SHP77 treated with DMSO at 0.1 percent for 48 hours (cell line): Measurements from ENCODE around the gene PIP5KL1.
A peak's percentile ranks its signal among the peaks of the same experiment; 100 is the strongest.

ENCODE experiments used
- DNase-seq: peaks from one replicate; lab custom pipeline; 2025; lab: John Stamatoyannopoulos, UW

Gene PIP5KL1

DNA sequence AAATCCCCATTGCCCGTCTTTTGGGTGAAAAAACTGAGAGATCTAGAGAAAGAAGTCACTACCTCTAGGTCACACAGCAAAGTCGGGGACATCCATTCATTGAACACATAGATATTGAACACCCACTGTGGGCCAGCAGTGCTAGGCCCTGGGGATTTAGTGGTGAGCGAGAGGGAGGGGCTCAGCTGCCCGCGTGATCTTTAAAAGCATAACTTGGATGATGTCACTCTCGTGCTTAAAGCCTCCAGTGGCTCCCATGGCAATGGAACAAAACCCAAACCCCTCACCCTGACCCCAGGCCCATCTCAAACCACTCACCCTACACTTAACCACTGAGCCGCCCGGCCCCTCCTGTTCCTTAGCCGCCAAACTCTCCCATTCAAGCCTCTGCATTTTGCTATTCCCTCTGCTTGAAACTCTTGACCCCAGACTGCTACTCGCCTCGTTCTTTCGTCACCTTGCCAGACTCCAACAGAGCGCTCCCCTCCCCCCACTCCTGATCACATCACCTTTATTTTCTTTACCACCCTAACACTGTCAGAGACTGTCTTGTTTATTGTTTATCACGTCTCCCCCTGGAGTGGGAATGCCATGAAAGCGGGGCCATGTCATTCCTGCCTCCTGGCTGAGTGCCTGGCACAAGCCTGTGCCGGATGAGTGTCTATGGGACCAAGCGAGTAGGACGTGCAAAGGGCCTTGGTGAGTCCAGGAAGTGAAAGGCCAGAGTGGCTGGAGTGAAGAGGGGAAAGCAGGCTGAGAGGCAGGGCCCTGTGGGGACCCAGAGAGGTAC is 710 bp upstream of the PIP5KL1 start:
- peak; percentile 36 for DNase-seq

DNA sequence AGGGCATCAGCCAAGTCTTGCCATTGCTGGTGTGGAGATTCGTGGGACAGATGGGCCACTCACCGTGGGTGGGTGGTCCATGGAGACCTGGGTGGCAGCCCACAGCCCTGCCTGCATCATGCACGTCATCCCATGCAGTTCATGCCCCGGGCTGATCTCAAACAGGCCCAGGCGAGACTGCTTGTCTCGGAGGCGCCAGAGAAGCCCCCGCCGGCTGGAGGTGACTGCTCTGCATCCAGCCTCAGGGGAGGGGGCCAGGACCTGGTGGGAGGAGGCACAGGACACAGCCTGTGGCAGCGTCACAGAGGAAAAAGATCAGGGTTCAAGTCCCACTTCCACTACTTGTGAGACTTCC is 975 bp downstream of the PIP5KL1 start:
- DNase-seq = no peak

DNA sequence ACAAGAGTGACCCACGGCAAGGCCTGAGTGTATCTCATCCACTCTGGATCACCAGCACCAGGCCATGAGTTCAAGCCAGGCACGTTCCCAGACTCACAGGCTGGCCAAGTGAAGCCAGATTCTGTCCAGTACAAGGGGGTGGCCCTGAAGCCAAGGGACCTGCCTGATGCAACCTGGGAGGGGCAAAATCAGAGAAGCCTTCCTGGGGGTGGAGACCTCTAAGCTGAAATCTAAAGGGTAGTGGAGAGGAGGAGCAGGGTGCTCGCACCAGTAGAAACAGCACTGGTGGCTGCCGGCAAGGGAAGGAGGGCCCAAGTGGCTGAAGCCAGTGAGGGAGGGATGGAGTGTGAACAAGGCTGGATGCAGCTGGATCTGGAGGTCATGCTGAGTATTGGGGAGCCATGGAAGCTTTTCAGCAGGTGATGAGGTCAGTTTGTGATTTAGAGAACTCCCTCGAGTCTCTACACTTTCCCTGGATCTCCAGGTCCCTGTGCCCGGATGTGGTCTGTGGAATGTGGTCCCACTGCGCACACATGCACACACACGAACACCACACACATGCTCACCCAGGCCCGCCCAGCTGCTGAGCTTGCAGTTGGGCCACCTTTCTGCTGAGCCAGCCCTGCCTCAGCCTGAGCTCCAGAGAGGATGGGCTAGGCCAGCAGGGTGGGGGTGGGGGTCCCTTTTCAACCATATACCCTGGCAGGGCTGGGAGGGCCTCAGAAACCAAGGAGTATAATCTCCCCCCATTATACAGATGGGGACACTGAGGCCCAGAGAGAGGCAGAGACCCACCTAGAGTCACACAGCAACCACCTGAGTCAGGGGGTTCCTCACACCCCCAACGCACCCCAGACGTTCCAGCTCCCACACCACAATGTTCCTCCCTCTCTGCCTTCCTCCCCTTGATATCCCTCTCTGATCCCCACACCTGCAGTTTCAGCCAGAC is 1.6 kb downstream of the PIP5KL1 start:
- DNase-seq = no peak

DNA sequence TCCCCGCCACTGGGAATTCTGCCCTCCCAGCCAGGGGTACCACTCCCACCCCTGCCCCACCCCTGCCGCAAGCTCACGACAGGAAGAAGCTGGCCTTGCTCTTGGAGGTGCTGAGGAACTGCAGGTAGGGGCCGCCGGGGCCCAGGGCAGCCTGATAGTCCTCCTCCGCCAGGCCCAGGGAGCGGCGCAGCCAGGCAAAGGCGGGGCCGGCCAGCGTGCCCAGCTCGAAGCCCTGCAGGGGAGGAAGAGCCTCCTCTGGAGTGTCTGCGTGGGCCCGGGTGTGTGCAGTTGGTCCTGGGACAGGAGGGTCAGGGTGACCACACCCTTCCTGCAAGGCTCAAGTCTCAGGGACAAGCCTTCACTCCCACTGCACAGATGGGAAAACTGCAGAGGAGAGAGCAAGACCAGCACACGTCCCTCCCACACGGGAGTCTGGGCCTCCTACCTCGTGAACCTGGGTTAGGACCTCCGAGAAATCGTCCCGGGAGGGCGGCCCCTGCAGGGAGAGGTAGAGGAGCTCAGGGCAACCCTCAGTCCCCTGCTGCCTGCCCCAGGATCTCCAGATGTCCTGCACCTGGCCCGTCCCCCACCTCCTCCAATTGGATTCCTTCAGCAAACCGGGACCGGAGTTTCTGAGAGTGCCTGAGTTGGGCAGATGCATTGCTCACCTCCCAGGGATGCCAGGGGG is 2.4 kb downstream of the PIP5KL1 start:
- no peak for DNase-seq

DNA sequence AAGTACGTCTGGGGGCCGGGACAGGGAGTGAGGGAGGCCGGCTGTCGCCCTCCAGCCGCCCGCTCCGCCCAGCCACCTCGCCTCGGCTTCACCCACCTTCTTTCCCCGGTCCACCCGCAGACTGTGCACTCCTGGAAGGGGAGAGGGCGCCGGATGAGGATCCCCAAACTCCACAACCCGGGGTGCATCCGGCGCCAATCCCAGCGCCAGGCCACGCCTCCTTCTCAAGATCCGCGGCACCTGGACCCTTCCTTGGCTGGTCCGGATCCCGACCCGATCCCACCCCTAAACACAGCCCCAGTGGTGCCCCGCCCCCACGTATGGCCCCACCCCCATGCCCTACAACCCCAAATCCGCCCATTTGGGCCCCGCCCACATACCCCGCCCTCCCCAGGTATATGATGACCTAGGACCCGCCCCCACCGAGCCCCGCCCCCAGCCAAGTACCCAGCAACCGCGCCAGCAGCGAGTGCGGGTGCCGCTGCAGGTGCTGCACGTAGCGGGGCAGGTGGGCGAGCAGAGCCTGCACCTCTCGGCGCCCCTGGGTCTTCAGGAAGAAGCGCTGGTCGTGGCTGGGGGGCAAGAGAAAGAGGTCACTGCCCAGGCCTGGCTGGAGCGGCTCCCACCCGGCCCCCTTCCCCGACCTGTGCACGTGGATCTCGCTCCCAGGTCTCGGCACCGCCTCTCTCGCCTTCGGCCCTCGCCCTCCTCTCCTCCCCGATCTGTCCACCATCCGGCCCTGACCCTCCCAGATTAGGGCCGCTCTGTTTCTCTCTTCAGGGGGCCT is 3.2 kb downstream of the PIP5KL1 start:
- no peak for DNase-seq

DNA sequence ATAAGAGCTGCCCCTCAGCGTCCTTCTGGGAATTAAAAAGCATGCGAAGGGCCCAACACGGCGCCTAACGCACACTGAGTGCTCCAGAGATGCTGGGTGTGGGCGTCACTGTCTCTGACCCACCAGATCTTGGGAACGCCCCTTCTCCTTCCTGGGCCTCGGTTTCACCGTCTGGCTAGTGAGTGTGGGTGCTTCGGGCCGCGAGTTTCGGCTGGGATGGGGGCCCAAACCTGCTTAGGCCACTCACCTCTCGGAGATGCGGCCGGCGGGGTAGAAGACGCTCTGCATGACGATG is 3.7 kb downstream of the PIP5KL1 start:
- DNase-seq = no peak

DNA sequence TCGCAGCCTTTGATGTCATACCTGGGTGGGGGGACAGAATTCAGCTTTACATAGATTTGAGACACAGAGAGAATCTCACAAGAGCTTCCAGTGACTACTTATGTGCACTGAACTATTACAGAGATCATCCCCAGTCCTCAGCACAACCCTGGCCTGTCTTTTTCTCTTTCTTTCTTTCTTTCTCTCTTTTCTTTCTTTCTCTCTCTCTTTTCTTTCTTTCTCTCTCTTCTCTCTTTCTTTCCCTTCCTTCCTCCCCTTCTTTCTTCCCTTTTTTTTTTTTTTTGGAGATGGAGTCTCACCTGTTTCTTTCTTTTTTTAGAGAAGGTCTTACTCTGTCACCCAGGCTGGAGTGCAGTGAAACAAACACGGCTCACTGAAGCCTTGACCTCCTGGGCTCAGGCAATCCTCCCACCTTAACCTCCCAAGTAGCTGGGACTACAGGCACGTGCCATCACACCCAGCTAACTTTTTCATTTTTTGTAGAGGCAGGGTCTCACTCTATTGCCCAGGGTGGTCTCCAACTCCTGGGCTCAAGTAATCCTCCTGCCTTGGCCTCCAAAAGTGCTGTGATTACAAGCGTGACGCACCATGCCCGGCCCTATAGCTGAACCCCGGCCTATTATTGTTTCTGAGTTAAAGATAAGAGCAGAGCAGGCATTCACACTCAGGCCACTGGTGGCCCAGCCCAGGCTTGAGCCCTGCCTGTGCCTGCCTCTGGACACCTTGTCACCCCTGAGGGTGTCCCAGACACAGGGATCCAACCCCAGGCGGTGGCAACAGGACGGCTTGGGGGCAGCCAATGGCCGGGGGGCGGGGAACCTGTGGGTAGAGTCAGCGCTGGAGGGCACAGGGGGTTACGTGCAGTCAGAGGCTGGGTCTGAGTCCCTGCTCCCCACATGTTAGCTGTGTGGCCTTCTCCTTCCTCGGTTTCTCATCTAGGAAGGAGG is 4.3 kb downstream of the PIP5KL1 start:
- DNase-seq = no peak

DNA sequence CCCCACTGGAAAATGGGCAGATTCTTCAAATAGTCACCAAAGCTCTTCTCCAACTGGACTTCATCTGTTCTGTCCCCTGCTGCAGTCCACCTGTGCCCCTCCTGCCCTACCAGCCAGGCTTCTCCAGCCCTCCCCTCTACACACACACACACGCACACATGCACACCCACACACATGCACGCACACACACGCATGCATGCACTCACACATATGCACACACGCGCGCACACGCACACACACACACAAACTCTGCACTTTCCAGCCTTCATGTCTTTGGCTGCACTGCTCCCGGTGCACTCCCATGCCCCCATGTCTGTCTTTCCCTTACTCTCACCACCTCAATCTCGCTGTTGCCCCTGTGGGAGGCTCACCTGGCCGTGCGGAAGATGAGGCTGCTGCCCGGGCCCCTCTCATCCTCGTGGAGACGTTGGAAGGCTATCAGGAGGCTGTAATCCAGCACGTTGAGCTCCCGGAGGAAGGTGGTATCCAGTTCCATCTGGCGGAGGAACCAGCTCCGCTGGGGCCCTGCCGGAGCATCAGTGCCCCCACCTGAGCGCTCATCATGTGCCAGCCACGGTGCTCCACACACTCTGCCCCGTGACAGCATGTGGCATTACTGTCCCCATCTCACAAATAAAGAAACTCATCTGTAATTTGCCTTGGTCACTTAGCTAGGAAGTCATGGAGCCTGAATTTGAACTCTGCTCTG is 5.7 kb downstream of the PIP5KL1 start:
- no peak for DNase-seq

DNA sequence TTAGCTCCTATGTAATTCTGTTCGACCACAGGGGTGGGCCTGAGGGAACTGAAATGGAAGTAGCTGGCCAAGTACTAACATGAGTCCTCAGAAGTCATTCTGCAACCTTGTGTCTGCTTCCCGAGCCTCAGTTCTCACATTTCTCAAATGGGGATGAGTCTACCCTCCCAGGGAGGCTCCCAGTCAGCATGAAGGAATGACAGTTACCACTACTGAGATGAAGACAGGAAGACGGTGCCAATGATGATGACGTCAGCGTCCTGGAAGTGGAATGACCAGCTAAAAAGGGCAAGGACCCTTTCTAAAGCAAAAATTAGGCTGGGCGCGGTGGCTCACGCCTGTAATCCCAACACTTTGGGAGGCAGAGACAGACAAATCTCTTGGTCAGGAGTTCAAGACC is 6.8 kb downstream of the PIP5KL1 start:
- DNase-seq = no peak

DNA sequence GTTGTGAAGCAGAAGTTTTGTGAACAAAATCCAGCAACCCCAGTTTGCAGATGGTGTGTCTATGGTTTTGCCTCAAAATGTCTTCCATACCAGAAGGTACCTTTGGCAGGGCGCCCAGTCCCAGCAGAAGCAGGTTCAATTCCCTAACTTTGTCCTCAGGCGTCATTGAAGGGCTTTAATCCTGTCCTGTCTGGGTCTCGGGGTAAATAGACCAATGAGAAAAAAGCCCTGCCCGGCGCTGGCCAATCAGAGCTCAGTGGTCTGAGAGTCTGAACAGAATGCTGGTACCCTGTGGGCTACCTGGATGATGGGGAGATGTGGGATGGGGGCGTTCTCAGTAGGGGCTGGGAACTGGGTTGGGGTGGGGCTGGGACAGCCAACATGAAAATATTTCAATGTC is 7.5 kb downstream of the PIP5KL1 start:
- DNase-seq = no peak

DNA sequence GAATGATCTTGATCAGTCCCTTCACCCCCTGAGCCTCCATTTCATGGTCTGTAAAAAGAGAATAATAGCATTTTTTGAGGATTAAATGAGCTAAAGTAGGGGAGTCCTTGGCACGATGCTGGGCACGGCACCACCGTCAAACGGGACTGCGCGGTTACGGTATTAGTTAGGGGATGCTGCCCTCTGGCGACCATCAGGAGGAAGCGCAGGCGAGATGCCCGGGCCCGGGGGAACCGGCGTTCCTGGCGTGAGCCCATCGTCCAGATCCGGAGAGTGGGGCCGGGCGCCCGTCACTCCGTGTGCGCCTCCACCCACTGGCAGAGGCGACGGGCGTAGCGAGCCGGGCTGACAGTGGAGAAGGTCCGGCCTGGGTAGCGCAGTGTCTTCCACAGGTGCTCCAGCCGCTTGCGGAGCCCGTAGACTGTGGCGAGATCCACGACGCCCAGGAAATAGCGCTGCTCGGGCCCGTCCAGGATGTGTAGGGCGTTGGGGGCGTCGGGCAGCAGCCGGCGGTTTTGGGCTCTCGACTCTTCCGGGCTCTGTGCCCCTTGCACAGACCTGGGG is 8.9 kb downstream of the PIP5KL1 start:
- DNase-seq = no peak

DNA sequence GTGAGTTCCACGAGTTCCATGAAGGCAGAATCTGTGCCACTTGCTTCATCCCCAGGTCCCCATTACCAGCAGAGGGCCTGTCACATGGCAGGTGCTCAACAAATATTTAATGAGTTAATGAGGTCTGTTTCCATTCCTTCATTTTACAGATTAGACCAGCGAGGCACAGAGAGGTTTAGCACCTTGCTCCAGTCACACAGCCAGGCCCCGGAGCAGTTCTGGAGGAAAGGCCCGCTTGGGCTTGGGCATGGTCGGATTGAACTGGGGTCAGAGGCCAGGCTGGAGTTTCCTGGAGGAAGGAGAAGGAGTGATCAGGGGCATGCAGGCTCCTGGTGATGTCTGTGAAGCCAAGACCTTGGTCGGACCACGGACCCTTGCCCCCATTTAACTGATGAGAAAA is 9.8 kb downstream of the PIP5KL1 start:
- no peak for DNase-seq

DNA sequence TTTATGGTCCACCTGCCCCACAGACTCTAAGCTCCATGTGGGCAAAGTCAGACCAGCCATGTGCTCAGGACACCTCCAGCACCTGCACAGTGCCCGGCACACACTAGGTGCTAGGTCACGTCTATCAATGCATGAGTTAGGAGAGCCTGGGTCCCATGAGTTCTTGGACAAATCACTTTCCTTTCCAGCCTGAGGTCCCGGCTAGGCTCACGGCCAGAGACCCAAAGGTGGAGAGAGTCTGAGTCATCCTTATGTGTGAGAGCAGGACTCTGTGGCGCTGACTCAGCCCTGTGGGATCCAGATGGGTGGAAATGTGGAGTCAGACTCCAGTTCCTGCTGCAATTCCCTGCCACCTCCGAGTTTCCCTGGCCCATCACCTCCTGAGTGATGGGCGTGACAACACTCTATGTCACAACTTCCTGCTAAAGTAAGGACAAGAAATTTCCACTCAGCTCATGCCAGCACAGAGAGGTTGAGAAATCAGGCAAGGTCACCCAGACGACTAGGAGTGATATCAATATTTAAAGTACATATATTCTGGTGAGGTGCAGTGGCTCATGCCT is 11.2 kb downstream of the PIP5KL1 start:
- no peak for DNase-seq

DNA sequence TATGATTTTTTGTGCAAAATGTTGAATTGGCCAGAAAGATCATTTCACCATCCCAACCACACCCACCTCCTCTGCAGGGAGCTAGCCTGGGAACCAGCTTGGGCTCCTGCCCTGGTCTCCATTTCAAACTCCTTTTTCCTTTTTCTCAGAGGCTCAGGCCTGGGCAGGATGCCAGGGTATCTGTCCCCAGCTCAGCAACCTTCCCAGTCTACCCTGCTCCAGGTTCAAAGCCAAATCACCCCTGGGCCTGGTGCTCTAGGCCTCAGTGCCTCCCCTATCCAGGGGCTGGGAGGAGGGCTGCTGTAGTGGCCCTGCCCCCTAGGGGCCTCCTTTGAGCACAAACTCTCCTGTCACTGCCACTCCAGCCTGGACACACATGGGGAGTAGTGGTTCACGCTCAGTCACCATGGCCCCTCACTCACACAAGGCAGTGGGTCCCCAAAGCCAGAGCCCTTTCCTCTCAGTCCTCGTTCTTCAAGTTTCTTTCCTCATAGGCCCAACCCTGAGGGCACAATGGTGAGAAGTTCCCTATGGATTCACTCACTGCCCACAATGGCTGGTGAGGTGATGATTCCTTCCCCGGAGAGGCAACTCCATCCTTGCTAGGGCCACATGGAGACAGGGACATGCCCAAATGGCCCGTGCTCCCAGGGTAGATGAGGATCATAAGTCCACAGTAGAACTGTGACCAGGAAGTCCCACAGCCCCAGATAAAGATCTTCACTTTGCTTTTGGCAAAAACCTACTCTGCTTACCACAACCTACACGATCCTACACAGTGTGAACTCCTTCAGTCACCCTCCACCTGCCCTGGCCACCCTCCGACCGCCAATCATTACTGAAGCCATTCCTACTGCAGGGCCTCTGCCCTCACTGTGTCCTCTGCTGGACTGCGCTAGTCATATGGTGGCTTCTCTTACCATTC is 12.1 kb downstream of the PIP5KL1 start:
- no peak for DNase-seq

DNA sequence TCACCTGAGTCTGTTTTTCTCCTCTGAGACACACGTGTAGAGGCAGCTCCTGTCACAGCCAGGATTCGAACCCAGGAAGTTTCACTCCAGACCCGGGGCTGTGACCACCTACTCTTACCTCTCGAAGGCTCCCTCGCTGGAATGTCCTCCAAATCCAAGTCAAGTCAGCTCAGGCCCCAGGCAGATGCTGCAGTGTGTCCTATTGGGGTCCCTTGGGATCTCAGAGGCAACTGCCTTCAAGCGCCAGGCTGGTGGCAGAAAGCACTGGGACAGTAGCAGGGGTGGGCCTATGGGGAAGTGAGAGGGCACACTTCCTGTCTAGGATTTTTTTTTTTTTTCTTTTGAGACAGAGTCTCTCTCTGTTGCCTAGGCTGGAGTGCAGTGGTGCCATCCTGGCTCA is 13.0 kb downstream of the PIP5KL1 start:
- DNase-seq = no peak

DNA sequence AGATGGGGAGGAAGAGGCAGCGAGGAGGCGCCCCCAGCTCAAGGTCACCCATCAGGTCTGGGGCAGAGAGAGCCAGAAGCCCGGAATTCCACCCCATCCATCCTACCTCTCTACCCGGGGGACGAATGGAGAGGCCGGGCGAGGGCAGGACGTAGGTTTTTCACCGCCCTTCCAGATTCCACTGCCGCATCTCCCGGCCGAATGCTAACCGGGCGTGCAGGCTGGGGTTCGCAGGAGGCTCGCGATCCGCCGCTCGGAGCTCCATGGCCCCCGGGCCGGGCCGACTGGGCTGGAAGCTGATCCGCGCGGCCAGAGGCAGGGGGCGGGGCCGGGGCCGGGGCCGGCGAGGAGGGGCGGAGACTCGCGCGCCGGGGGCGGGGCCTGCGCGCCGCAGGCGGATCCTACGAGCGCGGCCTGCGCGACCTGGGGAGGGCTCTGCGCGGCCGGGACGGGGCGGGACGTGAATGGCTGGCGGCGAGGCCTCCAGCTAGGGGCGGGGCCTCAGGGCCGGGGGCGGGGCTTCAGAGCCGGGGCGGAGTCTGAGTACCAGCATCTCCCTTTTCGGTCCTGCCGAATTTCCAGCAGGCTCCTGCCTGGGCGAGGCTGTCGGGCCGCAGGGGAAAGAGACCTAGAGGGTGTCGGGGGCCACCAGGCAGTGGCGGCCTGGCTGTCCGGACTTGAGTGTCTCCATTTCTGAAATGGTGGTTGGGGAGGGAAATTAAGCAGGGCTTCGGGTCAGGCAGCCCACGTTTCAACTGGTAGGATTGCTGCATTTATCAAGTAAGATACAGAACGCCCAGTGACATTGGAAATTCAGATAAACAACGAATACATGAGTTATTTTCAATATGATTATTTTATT is 13.6 kb downstream of the PIP5KL1 start, which contains the start of gene ST6GALNAC4:
Gene ST6GALNAC4 (minus strand): TSS at position 322 of the 862 bp plus-strand sequence. CDS start 622 bp downstream, outside the sequence.
- DNase-seq = peak; percentile 60
